ENCODE data around the gene CCL13.

Gene CCL13

DNA sequence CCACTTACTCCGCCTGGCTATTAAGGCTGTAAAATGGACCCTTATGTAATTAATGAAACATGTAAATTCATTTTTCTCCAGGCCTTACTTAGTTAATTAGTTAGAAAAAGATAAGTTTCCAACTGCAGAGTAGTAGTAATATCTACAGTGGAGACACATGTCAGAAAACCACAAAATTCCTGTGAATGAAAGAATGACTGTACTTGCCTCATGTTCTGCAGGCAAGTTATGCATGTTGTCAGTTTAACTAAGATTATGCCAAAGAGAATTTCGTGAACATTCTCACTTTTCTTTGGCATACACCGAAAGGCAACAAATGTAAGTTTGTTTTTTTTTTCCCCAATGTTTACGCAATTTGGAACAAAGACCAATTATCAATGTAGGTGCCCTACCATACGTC, 23.6 kb downstream of the CCL13 start:
- TF ChIP-seq, protein P1, sequence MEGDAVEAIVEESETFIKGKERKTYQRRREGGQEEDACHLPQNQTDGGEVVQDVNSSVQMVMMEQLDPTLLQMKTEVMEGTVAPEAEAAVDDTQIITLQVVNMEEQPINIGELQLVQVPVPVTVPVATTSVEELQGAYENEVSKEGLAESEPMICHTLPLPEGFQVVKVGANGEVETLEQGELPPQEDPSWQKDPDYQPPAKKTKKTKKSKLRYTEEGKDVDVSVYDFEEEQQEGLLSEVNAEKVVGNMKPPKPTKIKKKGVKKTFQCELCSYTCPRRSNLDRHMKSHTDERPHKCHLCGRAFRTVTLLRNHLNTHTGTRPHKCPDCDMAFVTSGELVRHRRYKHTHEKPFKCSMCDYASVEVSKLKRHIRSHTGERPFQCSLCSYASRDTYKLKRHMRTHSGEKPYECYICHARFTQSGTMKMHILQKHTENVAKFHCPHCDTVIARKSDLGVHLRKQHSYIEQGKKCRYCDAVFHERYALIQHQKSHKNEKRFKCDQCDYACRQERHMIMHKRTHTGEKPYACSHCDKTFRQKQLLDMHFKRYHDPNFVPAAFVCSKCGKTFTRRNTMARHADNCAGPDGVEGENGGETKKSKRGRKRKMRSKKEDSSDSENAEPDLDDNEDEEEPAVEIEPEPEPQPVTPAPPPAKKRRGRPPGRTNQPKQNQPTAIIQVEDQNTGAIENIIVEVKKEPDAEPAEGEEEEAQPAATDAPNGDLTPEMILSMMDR (conservative IDR thresholded peaks at IDR 0.05; ENCODE audit: low read depth, low read length), result no peak
- no peak overlapping the region for H3K4me3 ChIP-seq (ENCODE audit: low read length)
- no peak for DNase-seq (ENCODE audit: low read depth)

DNA sequence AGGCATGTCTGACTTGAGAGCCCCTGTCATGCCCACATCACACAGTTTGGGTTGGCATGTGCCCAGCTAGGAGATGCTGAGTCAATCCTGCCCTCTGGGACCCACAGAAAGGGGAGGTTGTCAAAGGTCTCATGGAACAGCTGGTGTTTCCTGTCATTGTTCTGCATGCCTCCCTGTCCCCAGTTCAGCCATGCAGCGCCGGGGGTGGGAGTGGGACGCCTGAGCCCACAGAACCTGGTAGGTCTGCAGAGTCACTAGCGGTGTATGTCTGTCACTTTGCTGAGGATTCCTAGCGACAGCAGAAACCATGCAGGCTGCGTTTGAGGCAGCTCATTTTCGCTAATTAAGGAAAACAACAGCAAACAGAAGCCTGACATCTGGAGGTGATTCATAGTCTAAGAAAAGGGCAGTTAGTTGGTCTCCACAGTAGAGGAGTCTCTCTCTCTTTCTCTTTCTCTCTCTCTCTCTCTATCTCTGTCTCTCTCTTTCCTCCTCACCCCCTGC, 26.4 kb downstream of the CCL13 start:
- H3K4me3 ChIP-seq (ENCODE audit: low read length), result no peak overlapping the region
- no peak for DNase-seq (ENCODE audit: low read depth)
- TF ChIP-seq, protein P1 (conservative IDR thresholded peaks at IDR 0.05; ENCODE audit: low read depth, low read length), result no peak

DNA sequence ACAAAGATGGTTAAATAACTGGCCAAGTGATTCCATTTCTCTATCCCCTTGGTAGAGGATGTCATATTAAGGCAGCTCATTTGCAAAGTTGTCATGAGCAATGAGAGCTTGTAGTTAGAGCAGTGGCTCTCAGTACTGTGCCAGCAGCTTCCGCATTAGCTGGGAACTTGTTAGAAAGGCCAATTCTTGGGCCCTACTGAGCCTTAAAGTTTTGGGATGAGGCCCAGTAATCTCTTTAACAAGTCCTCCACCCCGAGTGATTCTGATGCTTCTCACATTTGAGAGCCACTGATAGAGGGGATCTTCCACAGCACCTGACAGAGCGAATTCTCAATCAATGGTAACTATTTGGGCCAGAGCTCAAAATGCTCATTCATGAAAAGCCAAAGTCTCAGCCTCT, 26.9 kb downstream of the CCL13 start:
- no peak overlapping the region for H3K4me3 ChIP-seq (ENCODE audit: low read length)
- no peak for DNase-seq (ENCODE audit: low read depth)
- TF ChIP-seq, protein P1 (conservative IDR thresholded peaks at IDR 0.05; ENCODE audit: low read depth, low read length), result no peak

DNA sequence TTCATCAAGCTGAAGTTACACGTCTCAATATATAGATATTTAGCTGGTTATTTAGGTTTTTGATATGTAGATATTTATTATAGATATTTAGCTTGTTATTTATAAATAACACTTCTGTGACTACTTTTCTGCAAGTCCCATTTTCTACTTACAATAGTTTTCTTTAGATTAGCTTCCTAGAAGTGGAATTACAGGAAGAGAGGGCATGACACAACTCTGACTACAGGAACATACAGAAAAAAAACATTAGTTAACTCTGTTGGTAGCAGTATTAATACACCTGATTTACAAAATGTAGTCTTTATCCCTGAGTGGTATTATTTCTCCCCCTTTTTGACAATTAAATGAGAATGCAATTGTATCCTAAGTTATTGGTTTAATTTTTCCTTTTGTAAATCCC, 28.0 kb downstream of the CCL13 start:
- DNase-seq (ENCODE audit: low read depth), result no peak

DNA sequence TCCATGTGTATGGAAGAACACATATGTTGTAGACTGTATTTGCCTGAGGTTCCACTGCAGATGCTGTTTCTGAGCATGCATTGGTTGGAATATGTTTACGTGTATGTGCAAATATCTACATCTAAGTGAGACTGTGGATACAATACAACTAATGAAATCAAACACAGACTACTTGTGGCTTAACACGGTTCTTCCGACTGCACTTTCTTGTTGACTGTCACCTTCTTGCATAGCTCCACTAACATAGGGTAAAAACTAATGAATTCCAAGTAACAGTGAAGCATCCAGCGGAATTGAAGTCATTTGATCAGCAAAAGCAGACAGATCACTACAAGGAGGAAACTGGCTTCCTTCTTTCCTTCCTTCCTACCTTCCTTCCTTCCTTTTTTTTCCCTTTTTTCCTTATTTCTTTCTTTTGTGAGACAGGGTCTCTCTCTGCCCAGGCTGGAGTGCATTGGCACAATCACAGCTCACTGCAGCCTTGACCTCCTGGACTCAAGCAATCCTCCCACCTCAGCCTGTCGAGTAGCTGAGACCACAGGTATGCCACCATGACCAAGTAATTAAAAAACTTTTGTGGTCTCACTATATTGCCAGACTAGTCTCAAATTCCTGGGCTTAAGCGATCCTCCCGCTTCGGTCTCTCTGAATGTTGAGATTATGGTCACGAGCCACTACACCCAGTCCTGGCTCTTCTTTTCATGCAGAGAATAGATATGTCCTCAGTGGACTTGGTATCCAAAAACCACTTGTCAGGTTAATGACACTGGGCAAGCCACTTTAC, 28.7 kb downstream of the CCL13 start:
- no peak for DNase-seq (ENCODE audit: low read depth)
- no peak overlapping the region for H3K4me3 ChIP-seq (ENCODE audit: low read length)
- TF ChIP-seq, protein P1 (conservative IDR thresholded peaks at IDR 0.05; ENCODE audit: low read depth, low read length), result no peak

More for the DNA sequence above, 28.0 kb downstream of the CCL13 start:
- TF ChIP-seq, protein P1 (conservative IDR thresholded peaks at IDR 0.05; ENCODE audit: low read depth, low read length), result no peak
- H3K4me3 ChIP-seq (ENCODE audit: low read length), result no peak overlapping the region

DNA sequence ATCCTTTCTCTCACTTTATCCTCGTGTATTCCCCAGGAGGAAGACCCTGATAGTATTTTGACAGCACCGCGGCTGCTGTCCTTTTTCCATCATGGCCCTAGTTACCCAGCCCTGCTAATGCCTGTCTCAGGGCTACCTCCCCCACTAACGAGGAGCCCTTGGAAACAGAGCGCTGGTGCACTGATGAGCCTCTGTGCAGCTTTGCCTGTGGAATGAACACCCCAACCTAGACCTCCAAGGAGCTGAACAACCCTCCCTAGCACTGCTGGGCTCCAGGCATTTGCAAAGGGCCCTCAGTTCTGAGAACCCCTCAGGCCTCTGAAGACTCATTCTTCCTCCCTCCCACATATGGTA, 30.0 kb downstream of the CCL13 start:
- H3K4me3 ChIP-seq (ENCODE audit: low read length), result no peak overlapping the region
- TF ChIP-seq, protein P1 (conservative IDR thresholded peaks at IDR 0.05; ENCODE audit: low read depth, low read length), result no peak
- no peak for DNase-seq (ENCODE audit: low read depth)

All from retinal pigment epithelial cell (primary cell).